Heart left ventricle (tissue), 16 donors: ENCODE measurements around the gene GREB1. TPM values are rescaled to one million over a fixed set of nuclear protein-coding genes. Genes with fewer than 3 reads are reported as not detected.
A peak's percentile ranks its signal among the peaks of the same experiment; 100 is the strongest.

ENCODE experiments used
- ATAC-seq, 4 donors: fragments of 200-7000 bp; cut with Tn5 transposase; one replicate each; pipeline ENCODE4 v1.9.1; 2020 to 2022; ENCODE audit warnings: moderate library complexity in 4 of 4, mild to moderate bottlenecking in 3 of 4, moderate number of reproducible peaks in 1 of 4
- DNase-seq, 5 donors: peaks; one replicate each; pipeline ENCODE4 v3.0.0-alpha.2; 2020
- H3K27ac ChIP-seq, 12 donors: fragments of 200-600 bp; sonication (generic) in 4 of 12; one replicate each; pipeline versions ENCODE4 v1.5.0 to v1.8.0; 2016 to 2022; ENCODE audit warnings: mild to moderate bottlenecking in 2 of 12
- H3K27me3 ChIP-seq, 9 donors: fragments of 200-600 bp; sonication (generic) in 2 of 9; one replicate each; pipeline versions ENCODE4 v1.5.1 to v1.8.0; 2016 to 2022; ENCODE audit warnings: mild to moderate bottlenecking in 3 of 9
- H3K36me3 ChIP-seq, 9 donors: fragments of 200-600 bp; sonication (generic) in 2 of 9; one replicate each; pipeline versions ENCODE4 v1.5.0 to v1.8.0; 2018 to 2022; ENCODE audit warnings: mild to moderate bottlenecking in 2 of 9
- H3K4me1 ChIP-seq, 12 donors: fragments of 200-600 bp; sonication (generic) in 4 of 12; one replicate each; pipeline versions ENCODE4 v1.5.0 to v1.8.0; 2016 to 2022; ENCODE audit warnings: mild to moderate bottlenecking in 3 of 12
- H3K4me3 ChIP-seq, 12 donors: fragments of 200-600 bp; sonication (generic) in 4 of 12; one replicate each; pipeline versions ENCODE4 v1.5.0 to v1.8.0; 2017 to 2022; ENCODE audit warnings: mild to moderate bottlenecking in 9 of 12, moderate library complexity in 4 of 12
- H3K9me3 ChIP-seq, 12 donors: fragments of 200-600 bp; sonication (generic) in 4 of 12; one replicate each; pipeline versions ENCODE4 v1.5.0 to v1.8.0; 2016 to 2022; ENCODE audit warnings: mild to moderate bottlenecking in 1 of 12
- CTCF ChIP-seq, 12 donors: fragments of 200-600 bp; sonication (generic) in 4 of 12; IDR thresholded peaks; one replicate each; pipeline versions ENCODE4 v1.5.0 to v1.8.0; 2018 to 2022; ENCODE audit warnings: antibody characterized with exemption in 12 of 12, mild to moderate bottlenecking in 5 of 12
- POLR2A ChIP-seq, 2 donors: fragments of 450-650 bp; IDR thresholded peaks; one replicate each; pipeline ENCODE4 v1.6.1; 2017; ENCODE audit warnings: antibody characterized with exemption in 2 of 2, mild to moderate bottlenecking in 2 of 2, moderate library complexity in 2 of 2
- WGBS, 4 donors: extraction: QIAGEN DNeasy Blood & Tissue Kit in 2 of 4; methylation state at CpG; one replicate each; pipeline versions ENCODE4 v1.1.5 to v1.1.7; 2013 to 2018; 5-methylcytosine and 5-hydroxymethylcytosine counted together
- intact Hi-C, 10 donors: fragments of 100-400 bp; cut with DNase I; formaldehyde crosslinking; loops; one replicate each; pipeline versions ENCODE4 v1.11.1 to v1.14.2; 2022
- polyA plus RNA-seq, 2 donors: library from polyadenylated mRNA; stranded (reverse); fragments of 200-250 nt; gene quantifications; one replicate each; pipeline ENCODE4 v1.2.3, GENCODE V29; 2013
- total RNA-seq, 9 donors: library from RNA; depleted of rRNA in 2 of 9; stranded (reverse); fragments of >200 nt in 2 of 9; fragmentation: NEBNext Ultra II Directional in 3 of 9; extraction: Animal tissue kit (Norgen Biotek cat#: 25700) in 3 of 9; gene quantifications; one replicate each; pipeline versions ENCODE4 v1.1.0 to v1.2.4, GENCODE V29; 2016 to 2023
- donor health status: ischemic (EF 13 %, LVEDD 7.1; RV severe dilation, severe dysfunction).
- donor health status: healthy with polysubstance abuse.
- donor health status: DM: no; HTN: yes; CAD: no.
- donor health status: DM: no; HTN: no; CAD: no.
- donor health status: ischemic (EF 25% LVEDD 6.9; RV normal size, moderate dysfunction).
- donor health status: ischemic (EF 25% LVEDD 5.7; RV mildly dilated, moderate dysfunction).
- donor health status: healthy.
- donor health status: DM: yes; HTN: yes; CAD: no.
- donor health status: ischemic (EF 35%, LVEDD 5.7; RV mildly dilated, moderate dysfunction).
- donor health status: nonischemic (EF 11% LVEDD 7.7; RV severe dilation, severe dysfunction).
- donor health status: DM: yes; HTN: yes; CAD: no.
- donor health status: PGD.
- donor health status: ischemic (EF 29% LVEDD 5.4; RV normal size, mild dysfunction).
- donor health status: nonischemic (EF 23%, LVEDD 6.1; RV moderate dilation, normal function).

Gene GREB1
- total and polyA plus RNA-seq, 11 donors, result 1.4 to 11.5 (median 5.6) TPM

GRCh38 chr2:11582862-11583752, 49.3 kb downstream of the GREB1 start:
- Histone ChIP-seq H3K4me3 (no peak overlapping the region), H3K9me3 (no peaks in the 10 kb centered on the region), H3K27ac (peak overlapping the region in 9 of 12 donors; percentile 11 to 74 (median 34)), H3K27me3 (no peaks in the 10 kb centered on the region), H3K4me1 (peaks cover 0 to 18% (median 6%) of the 10 kb centered on the region in 12 donors), H3K36me3 (no peaks in the 10 kb centered on the region)
- WGBS, 4 donors, result 42 to 52% (median 51%) methylated on average over 19 of the region's 19 CpGs
- ATAC-seq, result peak; percentile 27 to 69 (median 52)
- peak; percentile 55 to 77 (median 63) for DNase-seq
- intact Hi-C loops, result loop anchor here (1.0 to 10.0 kb wide), 7 partner anchors 86 to 748 kb away; a partner anchor contains a TSS
- TF ChIP-seq POLR2A (IDR thresholded peaks at IDR 0.05), result no peak
- peak; percentile 64 to 83 (median 72) for TF ChIP-seq CTCF (IDR thresholded peaks at IDR 0.05)

GRCh38 chr2:11583840-11584524, 50.1 kb downstream of the GREB1 start:
- Histone ChIP-seq H3K9me3 (no peaks in the 10 kb centered on the region), H3K4me3 (no peak overlapping the region), H3K36me3 (no peaks in the 10 kb centered on the region), H3K27ac (peak overlapping the region in 7 of 12 donors; percentile 11 to 74 (median 34)), H3K4me1 (peaks cover 0 to 18% (median 6%) of the 10 kb centered on the region in 12 donors), H3K27me3 (no peaks in the 10 kb centered on the region)
- peak; percentile 58 to 83 (median 76) for TF ChIP-seq CTCF (IDR thresholded peaks at IDR 0.05)
- no peak for TF ChIP-seq POLR2A (IDR thresholded peaks at IDR 0.05)
- WGBS, 4 donors, result 58 to 64% (median 62%) methylated on average over 14 of the region's 14 CpGs
- DNase-seq (peak in 4 of 5 donors; percentile 64 to 80 (median 74)), ATAC-seq (peak; percentile 38 to 86 (median 74))
- intact Hi-C loops, result loop anchor here (1.0 to 10.0 kb wide), 7 partner anchors 87 to 749 kb away; a partner anchor contains a TSS

- no peak for ATAC-seq
- no peak overlapping the region for H3K27ac ChIP-seq
- no peaks in the 10 kb centered on the region for H3K27me3 ChIP-seq
- TF ChIP-seq CTCF (IDR thresholded peaks at IDR 0.05) (peak in 1 of 12 donors; percentile 3), POLR2A (IDR thresholded peaks at IDR 0.05) (no peak)
- H3K4me3 ChIP-seq, result no peak overlapping the region
- H3K9me3 ChIP-seq, result no peaks in the 10 kb centered on the region
- H3K4me1 ChIP-seq, result peaks cover 0 to 18% (median 6%) of the 10 kb centered on the region in 12 donors
- intact Hi-C loops, result loop anchor here (1.0 to 10.0 kb wide), 7 partner anchors 87 to 750 kb away; a partner anchor contains a TSS
- H3K36me3 ChIP-seq, result no peaks in the 10 kb centered on the region
- 80 to 83% (median 81%) methylated on average over 18 of the region's 18 CpGs for WGBS, 4 donors
- no peak for DNase-seq
These were observed 50.7 kb downstream of the GREB1 start for GRCh38 chr2:11584525-11585056.
